ENCODE measurements around the gene SMOC2. TPM values are rescaled to one million over a fixed set of nuclear protein-coding genes. Genes with fewer than 3 reads are reported as not detected.

Gene SMOC2
- total and polyA plus RNA-seq, 2 donors from 2014 or later: 6.5 to 13.1 TPM

- Histone ChIP-seq H3K9ac (ENCODE audit: low read length in 3 of 3) (no peak overlapping the region), H3K36me3 (ENCODE audit: control insufficient read depth in 2 of 3, insufficient read depth in 3 of 3, low read length in 3 of 3) (no peaks in the 10 kb centered on the region), H3K4me1 (ENCODE audit: control insufficient read depth in 2 of 3, insufficient read depth in 2 of 3, low read depth in 1 of 3, low read length in 3 of 3) (no peaks in the 10 kb centered on the region), H3K27me3 (ENCODE audit: control insufficient read depth, insufficient read depth, low read length) (no peaks in the 10 kb centered on the region), H3K9me3 (ENCODE audit: control insufficient read depth in 2 of 3, insufficient read depth in 1 of 3, low read length in 3 of 3) (peaks cover 0 to 3% (median 0%) of the 10 kb centered on the region in 3 donors), H3K27ac (ENCODE audit: low read depth in 2 of 2, low read length in 2 of 2) (no peak overlapping the region), H3K4me3 (ENCODE audit: low read length in 3 of 3) (no peak overlapping the region)
- FAIRE-seq: no peak
- DNase-seq: no peak
- peak; percentile 14 for TF ChIP-seq CTCF (IDR thresholded peaks at IDR 0.05; ENCODE audit: borderline replicate concordance, extremely low read depth, insufficient read depth)
- intact Hi-C loops (cut with DNase I): no loop called here
Observed at GRCh38 chr6:168658059-168658458, 217.1 kb downstream of the SMOC2 start.

GRCh38 chr6:168660400-168660945, 219.5 kb downstream of the SMOC2 start:
- H3K4me3 ChIP-seq (ENCODE audit: low read length in 3 of 3): no peak overlapping the region
- FAIRE-seq (no peak), DNase-seq (no peak)
- peaks cover 0 to 3% (median 0%) of the 10 kb centered on the region in 3 donors for H3K9me3 ChIP-seq (ENCODE audit: control insufficient read depth in 2 of 3, insufficient read depth in 1 of 3, low read length in 3 of 3)
- no peak overlapping the region for H3K9ac ChIP-seq (ENCODE audit: low read length in 3 of 3)
- TF ChIP-seq CTCF (IDR thresholded peaks at IDR 0.05; ENCODE audit: borderline replicate concordance, extremely low read depth, insufficient read depth): no peak
- no peaks in the 10 kb centered on the region for H3K36me3 ChIP-seq (ENCODE audit: control insufficient read depth in 2 of 3, insufficient read depth in 3 of 3, low read length in 3 of 3)
- no peaks in the 10 kb centered on the region for H3K27me3 ChIP-seq (ENCODE audit: control insufficient read depth, insufficient read depth, low read length)
- no peak overlapping the region for H3K27ac ChIP-seq (ENCODE audit: low read depth in 2 of 2, low read length in 2 of 2)
- no peaks in the 10 kb centered on the region for H3K4me1 ChIP-seq (ENCODE audit: control insufficient read depth in 2 of 3, insufficient read depth in 2 of 3, low read depth in 1 of 3, low read length in 3 of 3)
- intact Hi-C loops (cut with DNase I): no loop called here

GRCh38 chr6:168662301-168662936, 221.4 kb downstream of the SMOC2 start:
- no peak overlapping the region for H3K9ac ChIP-seq (ENCODE audit: low read length in 3 of 3)
- H3K27ac ChIP-seq (ENCODE audit: low read depth in 2 of 2, low read length in 2 of 2): no peak overlapping the region
- no peaks in the 10 kb centered on the region for H3K36me3 ChIP-seq (ENCODE audit: control insufficient read depth in 2 of 3, insufficient read depth in 3 of 3, low read length in 3 of 3)
- TF ChIP-seq CTCF (IDR thresholded peaks at IDR 0.05; ENCODE audit: borderline replicate concordance, extremely low read depth, insufficient read depth): no peak
- H3K9me3 ChIP-seq (ENCODE audit: control insufficient read depth in 2 of 3, insufficient read depth in 1 of 3, low read length in 3 of 3): peaks cover 0 to 2% (median 0%) of the 10 kb centered on the region in 3 donors
- H3K4me1 ChIP-seq (ENCODE audit: control insufficient read depth in 2 of 3, insufficient read depth in 2 of 3, low read depth in 1 of 3, low read length in 3 of 3): no peaks in the 10 kb centered on the region
- intact Hi-C loops (cut with DNase I): no loop called here
- H3K4me3 ChIP-seq (ENCODE audit: low read length in 3 of 3): no peak overlapping the region
- DNase-seq (peak in 1 of 5 donors; percentile 64), FAIRE-seq (no peak)
- no peaks in the 10 kb centered on the region for H3K27me3 ChIP-seq (ENCODE audit: control insufficient read depth, insufficient read depth, low read length)
